Muscle of leg (tissue), 11 donors: ENCODE measurements around the gene EGR2. TPM values are rescaled to one million over a fixed set of nuclear protein-coding genes. Genes with fewer than 3 reads are reported as not detected.
A peak's percentile ranks its signal among the peaks of the same experiment; 100 is the strongest.

ENCODE experiments used
- DNase-seq: peaks from one replicate; pipeline ENCODE4 v3.0.0; 2013
- H3K27ac ChIP-seq: one replicate; pipeline ENCODE4 v1.5.1; 2013; ENCODE audit warnings: mild to moderate bottlenecking, low read length, control low read depth
- H3K27me3 ChIP-seq: one replicate; pipeline ENCODE4 v1.6.1; 2013; ENCODE audit warnings: low read length; ENCODE audit not compliant: control insufficient read depth, insufficient read depth
- H3K36me3 ChIP-seq: one replicate; pipeline ENCODE4 v1.6.1; 2013; ENCODE audit warnings: low read length; ENCODE audit not compliant: control insufficient read depth, insufficient read depth
- H3K4me1 ChIP-seq: one replicate; pipeline ENCODE4 v1.6.1; 2013; ENCODE audit warnings: low read length; ENCODE audit not compliant: control insufficient read depth, insufficient read depth
- H3K4me3 ChIP-seq: one replicate; pipeline ENCODE4 v1.5.1; 2013; ENCODE audit warnings: low read length, control low read depth
- H3K9me3 ChIP-seq: replicated peaks from 2 replicates; pipeline ENCODE4 v1.6.1; 2013; ENCODE audit warnings: low read depth, low read length; ENCODE audit not compliant: control insufficient read depth
- WGBS: methylation state at CpG from one replicate; pipeline ENCODE4 v1.1.5; 2013; ENCODE audit warnings: missing lambda C conversion rate; ENCODE audit not compliant: insufficient coverage; 5-methylcytosine and 5-hydroxymethylcytosine counted together
- polyA plus RNA-seq, 8 donors: library from polyadenylated mRNA; unstranded; fragments of 120-200 nt; gene quantifications; one replicate each; pipeline versions ENCODE4 v1.2.1 to v1.2.3, GENCODE V29; 2013; ENCODE audit warnings: inconsistent platforms in 1 of 8, low replicate concordance in 1 of 8; ENCODE audit not compliant: insufficient read length in 8 of 8, insufficient read depth in 1 of 8
- total RNA-seq: library from RNA; stranded (reverse); fragments of 120-200 nt; gene quantifications from one replicate; pipeline ENCODE4 v1.2.4, GENCODE V29; 2013

The EGR2 gene
- total and polyA plus RNA-seq, 9 donors: 1.5 to 8.1 (median 3.4) TPM

- H3K36me3 ChIP-seq: no peaks in the 10 kb centered on the region
- peaks cover 5% of the 10 kb centered on the region for H3K9me3 ChIP-seq
- DNase-seq: no peak
- H3K27ac ChIP-seq: no peak overlapping the region
- H3K27me3 ChIP-seq: no peaks in the 10 kb centered on the region
- no peak overlapping the region for H3K4me3 ChIP-seq
- no peaks in the 10 kb centered on the region for H3K4me1 ChIP-seq
- WGBS: 69% methylated on average over 1 of the region's 3 CpGs
These were observed 34.5 kb upstream of the EGR2 start for GRCh38 chr10:62850646-62851045.

GRCh38 chr10:62847433-62847832 lies 31.3 kb upstream of the EGR2 start:
- H3K27ac ChIP-seq: no peak overlapping the region
- no peaks in the 10 kb centered on the region for H3K4me1 ChIP-seq
- no peaks in the 10 kb centered on the region for H3K27me3 ChIP-seq
- H3K4me3 ChIP-seq: no peak overlapping the region
- no peaks in the 10 kb centered on the region for H3K36me3 ChIP-seq
- no peak for DNase-seq
- H3K9me3 ChIP-seq: peaks cover 5% of the 10 kb centered on the region

GRCh38 chr10:62844280-62845011 lies 28.3 kb upstream of the EGR2 start:
- Histone ChIP-seq H3K4me1 (no peaks in the 10 kb centered on the region), H3K27me3 (no peaks in the 10 kb centered on the region), H3K27ac (no peak overlapping the region), H3K36me3 (no peaks in the 10 kb centered on the region), H3K9me3 (peaks cover 5% of the 10 kb centered on the region), H3K4me3 (no peak overlapping the region)
- WGBS: 50% methylated on average over 2 of the region's 7 CpGs
- no peak for DNase-seq

GRCh38 chr10:62843600-62843999 lies 27.4 kb upstream of the EGR2 start:
- Histone ChIP-seq H3K36me3 (no peaks in the 10 kb centered on the region), H3K27me3 (no peaks in the 10 kb centered on the region), H3K4me3 (no peak overlapping the region), H3K27ac (no peak overlapping the region), H3K4me1 (no peaks in the 10 kb centered on the region), H3K9me3 (peaks cover 5% of the 10 kb centered on the region)
- no peak for DNase-seq
- 50% methylated on average over 1 of the region's 3 CpGs for WGBS

- no peak overlapping the region for H3K4me3 ChIP-seq
- WGBS: no CpG with 5 or more reads among the region's 1 CpG
- H3K36me3 ChIP-seq: no peaks in the 10 kb centered on the region
- no peaks in the 10 kb centered on the region for H3K27me3 ChIP-seq
- H3K9me3 ChIP-seq: peaks cover 4% of the 10 kb centered on the region
- no peak for DNase-seq
- H3K4me1 ChIP-seq: no peaks in the 10 kb centered on the region
- no peak overlapping the region for H3K27ac ChIP-seq
These were observed 26.8 kb upstream of the EGR2 start for GRCh38 chr10:62842983-62843382.

GRCh38 chr10:62839590-62839989 lies 23.4 kb upstream of the EGR2 start:
- WGBS: no CpG with 5 or more reads among the region's 2 CpGs
- Histone ChIP-seq H3K4me1 (no peaks in the 10 kb centered on the region), H3K9me3 (no peaks in the 10 kb centered on the region), H3K4me3 (no peak overlapping the region), H3K36me3 (no peaks in the 10 kb centered on the region), H3K27ac (no peak overlapping the region), H3K27me3 (no peaks in the 10 kb centered on the region)
- DNase-seq: no peak

GRCh38 chr10:62831346-62831745 lies 15.2 kb upstream of the EGR2 start:
- H3K27me3 ChIP-seq: no peaks in the 10 kb centered on the region
- H3K9me3 ChIP-seq: no peaks in the 10 kb centered on the region
- WGBS: 38% methylated on average over 1 of the region's 2 CpGs
- H3K27ac ChIP-seq: no peak overlapping the region
- no peaks in the 10 kb centered on the region for H3K36me3 ChIP-seq
- no peaks in the 10 kb centered on the region for H3K4me1 ChIP-seq
- no peak for DNase-seq
- H3K4me3 ChIP-seq: no peak overlapping the region

- 31% methylated on average over 3 of the region's 4 CpGs for WGBS
- H3K4me3 ChIP-seq: no peak overlapping the region
- DNase-seq: peak; percentile 22
- H3K36me3 ChIP-seq: no peaks in the 10 kb centered on the region
- no peaks in the 10 kb centered on the region for H3K27me3 ChIP-seq
- H3K4me1 ChIP-seq: no peaks in the 10 kb centered on the region
- no peak overlapping the region for H3K27ac ChIP-seq
- no peaks in the 10 kb centered on the region for H3K9me3 ChIP-seq
These were observed 14.5 kb upstream of the EGR2 start for GRCh38 chr10:62830679-62831078.

GRCh38 chr10:62829622-62830021 lies 13.5 kb upstream of the EGR2 start:
- 45% methylated on average over 1 of the region's 2 CpGs for WGBS
- DNase-seq: no peak
- H3K36me3 ChIP-seq: no peaks in the 10 kb centered on the region
- no peak overlapping the region for H3K27ac ChIP-seq
- no peaks in the 10 kb centered on the region for H3K27me3 ChIP-seq
- H3K9me3 ChIP-seq: no peaks in the 10 kb centered on the region
- no peak overlapping the region for H3K4me3 ChIP-seq
- no peaks in the 10 kb centered on the region for H3K4me1 ChIP-seq

- H3K27me3 ChIP-seq: no peaks in the 10 kb centered on the region
- no peak overlapping the region for H3K4me3 ChIP-seq
- H3K4me1 ChIP-seq: no peaks in the 10 kb centered on the region
- no CpG with 5 or more reads among the region's 1 CpG for WGBS
- no peak overlapping the region for H3K27ac ChIP-seq
- no peaks in the 10 kb centered on the region for H3K36me3 ChIP-seq
- DNase-seq: no peak
- no peaks in the 10 kb centered on the region for H3K9me3 ChIP-seq
These were observed 10.1 kb upstream of the EGR2 start for GRCh38 chr10:62826273-62826672.

- Histone ChIP-seq H3K4me1 (peaks cover 29% of the 10 kb centered on the region), H3K4me3 (no peak overlapping the region), H3K36me3 (no peaks in the 10 kb centered on the region), H3K9me3 (no peaks in the 10 kb centered on the region), H3K27me3 (peaks cover 40% of the 10 kb centered on the region), H3K27ac (no peak overlapping the region)
- no peak for DNase-seq
- WGBS: 80% methylated on average over 2 of the region's 5 CpGs
These were observed 4.4 kb upstream of the EGR2 start for GRCh38 chr10:62820586-62820985.
